Measurements from ENCODE around the gene GLIPR2.

GRCh38 chr9:36189976-36190375 lies 53.4 kb downstream of the GLIPR2 start:
- no peak for TF ChIP-seq POLR2A (IDR thresholded peaks at IDR 0.05; ENCODE audit: low read depth, low read length)
- TF ChIP-seq EZH2 (IDR thresholded peaks at IDR 0.05; ENCODE audit: borderline replicate concordance, low read depth, low read length, severe bottlenecking), result no peak
- TF ChIP-seq, protein P1, sequence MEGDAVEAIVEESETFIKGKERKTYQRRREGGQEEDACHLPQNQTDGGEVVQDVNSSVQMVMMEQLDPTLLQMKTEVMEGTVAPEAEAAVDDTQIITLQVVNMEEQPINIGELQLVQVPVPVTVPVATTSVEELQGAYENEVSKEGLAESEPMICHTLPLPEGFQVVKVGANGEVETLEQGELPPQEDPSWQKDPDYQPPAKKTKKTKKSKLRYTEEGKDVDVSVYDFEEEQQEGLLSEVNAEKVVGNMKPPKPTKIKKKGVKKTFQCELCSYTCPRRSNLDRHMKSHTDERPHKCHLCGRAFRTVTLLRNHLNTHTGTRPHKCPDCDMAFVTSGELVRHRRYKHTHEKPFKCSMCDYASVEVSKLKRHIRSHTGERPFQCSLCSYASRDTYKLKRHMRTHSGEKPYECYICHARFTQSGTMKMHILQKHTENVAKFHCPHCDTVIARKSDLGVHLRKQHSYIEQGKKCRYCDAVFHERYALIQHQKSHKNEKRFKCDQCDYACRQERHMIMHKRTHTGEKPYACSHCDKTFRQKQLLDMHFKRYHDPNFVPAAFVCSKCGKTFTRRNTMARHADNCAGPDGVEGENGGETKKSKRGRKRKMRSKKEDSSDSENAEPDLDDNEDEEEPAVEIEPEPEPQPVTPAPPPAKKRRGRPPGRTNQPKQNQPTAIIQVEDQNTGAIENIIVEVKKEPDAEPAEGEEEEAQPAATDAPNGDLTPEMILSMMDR (IDR thresholded peaks at IDR 0.05; ENCODE audit: extremely low read depth in 1 of 2, insufficient read depth in 1 of 2, low read depth in 1 of 2, low read length in 2 of 2), result no peak
- no peak for TF ChIP-seq FOS (IDR thresholded peaks at IDR 0.05; ENCODE audit: borderline replicate concordance, insufficient read depth, low read length)
- no peak for TF ChIP-seq MAX (IDR thresholded peaks at IDR 0.05; ENCODE audit: insufficient read depth, insufficient read length)
- TF ChIP-seq POLR2AphosphoS5 (IDR thresholded peaks at IDR 0.05; ENCODE audit: insufficient read depth, low read depth, low read length), result no peak
